GM13977 (cell line): Measurements from ENCODE around the gene HLA-DPB1.
A peak's percentile ranks its signal among the peaks of the same experiment; 100 is the strongest.

Experiments used
- DNase-seq: peaks from one replicate; pipeline ENCODE4 v3.0.0; 2012; ENCODE audit warnings: low spot score
- in situ Hi-C: fragments of 300-500 bp; cut with MboI; formaldehyde crosslinking; loops from one replicate; pipeline ENCODE4 v1.12.0; 2022; ENCODE audit warnings: low sequenced_read_pairs, low pct_unique_long_range_greater_than_20kb, mixed read lengths, inconsistent platforms; ENCODE audit not compliant: unreplicated experiment
- TF ChIP-seq, protein P1 (sequence below): IDR thresholded peaks from 2 replicates; pipeline ENCODE4 v1.5.1; 2012; ENCODE audit warnings: mild to moderate bottlenecking, control low read depth; ENCODE audit not compliant: insufficient read depth; ENCODE audit errors: extremely low read depth, missing control alignments

The HLA-DPB1 gene

DNA sequence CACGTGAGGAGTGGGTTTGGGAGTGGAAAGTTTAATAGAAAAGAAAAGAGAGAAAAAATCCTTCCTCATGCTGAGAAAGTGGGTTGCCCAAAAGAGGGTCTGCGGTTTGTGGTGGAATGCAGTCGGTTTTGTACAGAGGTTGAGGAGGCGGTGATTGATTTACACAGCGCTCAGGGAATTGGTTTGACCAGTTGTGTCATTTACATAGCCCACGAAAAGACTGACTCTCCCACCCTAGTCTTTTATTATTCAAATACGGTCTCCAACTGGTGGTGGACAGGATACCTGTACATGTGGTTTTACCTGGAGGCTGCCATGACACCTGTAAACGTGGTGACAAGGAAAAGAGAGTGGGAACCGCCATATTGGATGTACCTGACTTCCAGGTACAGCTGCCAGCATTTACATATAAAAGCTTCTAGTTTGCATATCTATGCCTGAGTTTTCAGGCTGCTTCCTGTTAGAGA lies 42.1 kb downstream of the HLA-DPB1 start:
- DNase-seq: no peak
- TF ChIP-seq, protein P1, sequence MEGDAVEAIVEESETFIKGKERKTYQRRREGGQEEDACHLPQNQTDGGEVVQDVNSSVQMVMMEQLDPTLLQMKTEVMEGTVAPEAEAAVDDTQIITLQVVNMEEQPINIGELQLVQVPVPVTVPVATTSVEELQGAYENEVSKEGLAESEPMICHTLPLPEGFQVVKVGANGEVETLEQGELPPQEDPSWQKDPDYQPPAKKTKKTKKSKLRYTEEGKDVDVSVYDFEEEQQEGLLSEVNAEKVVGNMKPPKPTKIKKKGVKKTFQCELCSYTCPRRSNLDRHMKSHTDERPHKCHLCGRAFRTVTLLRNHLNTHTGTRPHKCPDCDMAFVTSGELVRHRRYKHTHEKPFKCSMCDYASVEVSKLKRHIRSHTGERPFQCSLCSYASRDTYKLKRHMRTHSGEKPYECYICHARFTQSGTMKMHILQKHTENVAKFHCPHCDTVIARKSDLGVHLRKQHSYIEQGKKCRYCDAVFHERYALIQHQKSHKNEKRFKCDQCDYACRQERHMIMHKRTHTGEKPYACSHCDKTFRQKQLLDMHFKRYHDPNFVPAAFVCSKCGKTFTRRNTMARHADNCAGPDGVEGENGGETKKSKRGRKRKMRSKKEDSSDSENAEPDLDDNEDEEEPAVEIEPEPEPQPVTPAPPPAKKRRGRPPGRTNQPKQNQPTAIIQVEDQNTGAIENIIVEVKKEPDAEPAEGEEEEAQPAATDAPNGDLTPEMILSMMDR: no peak
- in situ Hi-C loops: no loop called here

DNA sequence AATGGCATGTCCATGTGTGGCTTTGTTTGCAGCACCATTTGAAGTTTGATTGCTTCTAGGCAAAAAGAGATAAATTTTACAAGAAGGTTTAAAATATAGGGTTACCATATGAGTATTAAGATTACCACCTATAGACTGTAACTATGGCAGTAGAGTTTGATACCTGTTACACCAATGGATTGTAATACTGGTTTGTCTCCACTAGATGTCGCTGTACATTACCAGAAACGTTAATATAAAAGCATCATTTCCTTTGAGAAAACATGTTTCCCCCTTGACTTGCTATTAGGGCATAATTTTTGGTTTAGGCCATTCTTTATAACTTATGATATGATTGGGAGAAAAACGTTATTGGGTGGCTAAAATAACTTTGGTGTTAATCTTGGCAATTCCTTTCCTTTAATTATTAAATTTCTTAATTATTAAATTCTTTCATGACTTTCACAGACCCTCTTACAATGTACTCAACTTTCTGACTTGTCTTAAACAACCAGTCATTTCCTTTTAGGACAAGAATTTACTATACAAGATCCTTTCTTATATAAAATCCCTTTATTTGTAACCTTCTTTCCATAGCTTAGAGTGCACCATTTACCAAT lies 42.8 kb downstream of the HLA-DPB1 start:
- DNase-seq: peak; percentile 62

DNA sequence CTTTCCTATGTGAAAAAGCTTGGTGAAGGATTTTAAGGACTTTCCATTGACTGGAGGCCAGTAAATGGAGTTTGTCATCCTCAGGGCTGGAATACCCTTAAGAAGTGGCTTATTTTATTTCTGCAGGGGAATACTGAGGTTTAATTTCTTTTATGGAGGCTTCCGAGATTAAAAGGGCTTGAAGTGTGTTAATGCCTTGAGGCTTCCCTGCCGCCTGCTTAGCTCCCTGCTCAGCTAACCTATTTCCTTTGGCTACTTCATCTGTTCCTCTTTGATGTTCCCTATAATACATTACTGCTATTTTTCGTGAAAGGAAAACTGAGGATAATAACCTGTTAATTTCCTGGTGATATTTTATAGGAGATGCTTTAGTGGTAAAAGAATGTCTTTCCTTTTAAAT lies 44.2 kb downstream of the HLA-DPB1 start:
- TF ChIP-seq, protein P1: no peak
- in situ Hi-C loops: no loop called here
- no peak for DNase-seq

More for the DNA sequence above, 42.8 kb downstream of the HLA-DPB1 start:
- in situ Hi-C loops: no loop called here
- TF ChIP-seq, protein P1: peak; percentile 66

DNA sequence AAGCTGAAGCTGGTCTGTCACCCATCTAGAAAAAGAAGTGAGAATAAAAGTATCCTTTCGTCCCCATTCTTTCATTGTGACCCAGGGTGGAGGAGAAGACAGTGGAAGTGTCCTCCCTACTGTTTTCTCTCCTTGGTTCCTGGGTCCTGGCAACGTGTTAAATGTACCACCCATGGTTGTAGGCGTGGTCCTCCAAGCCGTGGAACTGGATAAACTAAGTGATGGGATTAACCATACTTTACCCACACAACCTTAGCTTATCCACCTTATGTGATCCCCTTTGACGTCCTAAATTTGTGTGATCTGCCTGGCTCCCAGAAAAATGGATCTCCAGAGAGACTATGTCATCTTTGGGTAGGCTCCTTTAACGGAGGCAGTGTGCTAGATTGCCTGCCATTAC lies 47.4 kb downstream of the HLA-DPB1 start:
- no peak for DNase-seq
- TF ChIP-seq, protein P1: no peak
- in situ Hi-C loops: no loop called here

DNA sequence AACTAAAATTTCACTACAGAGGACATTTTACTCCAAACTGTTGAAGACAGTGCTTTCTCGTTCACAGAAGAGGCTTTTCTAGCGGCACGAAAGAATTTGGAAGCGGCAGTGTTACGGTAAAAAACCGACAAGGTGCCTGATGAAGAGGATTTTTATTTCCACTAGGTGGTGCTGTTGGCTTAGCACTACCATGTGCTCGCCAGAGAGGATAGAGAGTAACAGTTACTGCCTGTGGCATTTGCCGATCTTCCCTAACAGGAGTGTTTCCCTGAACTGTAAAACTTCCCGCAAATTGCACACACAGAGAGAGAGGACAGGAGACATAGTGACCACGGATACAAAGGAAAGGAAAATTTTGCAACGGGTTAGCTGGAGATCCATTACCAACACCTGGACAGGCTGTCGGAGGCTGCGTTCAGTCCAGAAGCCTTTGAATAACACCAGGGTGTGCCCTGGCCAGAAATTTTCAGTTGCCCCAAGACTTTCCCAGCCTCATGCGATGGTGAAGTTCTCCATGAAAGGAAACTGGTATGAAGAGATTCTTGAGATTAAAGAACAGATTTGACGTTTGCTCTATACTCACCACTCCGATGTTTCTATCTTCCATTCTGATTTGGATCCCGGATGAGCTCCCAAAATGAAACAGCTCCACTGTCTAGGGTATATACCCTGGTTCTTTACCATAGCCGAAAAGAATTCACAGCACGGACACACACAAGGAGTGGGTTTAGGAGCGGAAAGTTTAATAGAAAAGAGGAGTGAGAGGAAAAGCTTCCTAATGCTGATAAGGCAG lies 48.1 kb downstream of the HLA-DPB1 start:
- no peak for DNase-seq
- TF ChIP-seq, protein P1: peak; percentile 37
- in situ Hi-C loops: no loop called here

DNA sequence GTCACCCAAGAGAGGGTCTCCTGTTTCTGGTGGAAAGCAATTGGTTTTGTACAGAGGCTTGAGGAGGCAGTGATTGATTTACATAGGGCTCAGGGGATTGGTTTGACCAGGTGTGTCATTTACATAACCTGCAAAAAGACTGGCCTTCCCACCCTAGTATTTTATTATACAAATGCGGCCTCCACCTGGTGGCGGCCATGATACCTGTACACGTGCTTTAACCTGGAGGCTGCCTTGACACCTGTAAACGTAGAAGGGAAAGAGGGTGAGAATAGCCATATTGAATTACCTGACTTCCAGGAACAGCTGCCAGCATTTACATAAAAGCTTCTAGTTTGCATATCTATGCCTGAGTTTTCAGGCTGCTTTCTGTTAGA lies 48.7 kb downstream of the HLA-DPB1 start:
- no peak for DNase-seq
- in situ Hi-C loops: no loop called here
- TF ChIP-seq, protein P1: no peak
